COLO668 (cell line): ENCODE measurements around the gene LPCAT3.
"Not testable (repeated sequence)": the region's sequence is repeated elsewhere in the genome, so short reads cannot be mapped to it uniquely, and the experiment has no call there.

Source experiments
- DNase-seq: peaks from one replicate; lab custom pipeline; 2025; ENCODE audit not compliant: unreplicated experiment; lab: John Stamatoyannopoulos, UW

LPCAT3 gene

GRCh38 chr12:7038591-7038990, 20.3 kb upstream of the LPCAT3 start:
- DNase-seq = no peak

GRCh38 chr12:7037411-7037810, 19.1 kb upstream of the LPCAT3 start:
- not testable (repeated sequence) for DNase-seq

GRCh38 chr12:7035463-7035862, 17.2 kb upstream of the LPCAT3 start:
- DNase-seq = no peak

GRCh38 chr12:7034464-7034863, 16.2 kb upstream of the LPCAT3 start:
- no peak for DNase-seq

- DNase-seq = no peak
These were observed 14.7 kb upstream of the LPCAT3 start for GRCh38 chr12:7032990-7033389.

GRCh38 chr12:7031306-7031705, 13.0 kb upstream of the LPCAT3 start:
- no peak for DNase-seq

GRCh38 chr12:7026854-7027253, 8.6 kb upstream of the LPCAT3 start:
- no peak for DNase-seq

GRCh38 chr12:7023114-7023513, 4.8 kb upstream of the LPCAT3 start:
- DNase-seq = no peak

GRCh38 chr12:7021956-7022355, 3.7 kb upstream of the LPCAT3 start:
- DNase-seq = no peak

- DNase-seq = no peak
These were observed 830 bp upstream of the LPCAT3 start for GRCh38 chr12:7019043-7019569.

- DNase-seq = no peak
These were observed 366 bp downstream of the LPCAT3 start for GRCh38 chr12:7017870-7018349.

GRCh38 chr12:7016958-7017571, 1.2 kb downstream of the LPCAT3 start:
- no peak for DNase-seq

GRCh38 chr12:7015555-7016370, 2.5 kb downstream of the LPCAT3 start:
- no peak for DNase-seq

GRCh38 chr12:7013101-7013500, 5.2 kb downstream of the LPCAT3 start:
- DNase-seq = no peak

GRCh38 chr12:7012024-7012607, 6.2 kb downstream of the LPCAT3 start:
- no peak for DNase-seq

- not testable (repeated sequence) for DNase-seq
These were observed 6.9 kb downstream of the LPCAT3 start for GRCh38 chr12:7011398-7011797.

- no peak for DNase-seq
These were observed 8.8 kb downstream of the LPCAT3 start for GRCh38 chr12:7009512-7009911.

GRCh38 chr12:7008864-7009263, 9.4 kb downstream of the LPCAT3 start:
- no peak for DNase-seq

GRCh38 chr12:7006639-7007038, 11.6 kb downstream of the LPCAT3 start:
- no peak for DNase-seq

GRCh38 chr12:7005311-7005710, 13.0 kb downstream of the LPCAT3 start:
- no peak for DNase-seq

- no peak for DNase-seq
These were observed 13.4 kb downstream of the LPCAT3 start for GRCh38 chr12:7004840-7005239.

GRCh38 chr12:7004287-7004803, 13.9 kb downstream of the LPCAT3 start:
- no peak for DNase-seq
